SKM-1 treated with dmso at 0.1 percent for 144 hours (cell line): ENCODE data around the gene TTC16.

ENCODE experiments used
- DNase-seq: peaks from one replicate; lab custom pipeline; 2025; ENCODE audit not compliant: unreplicated experiment; lab: John Stamatoyannopoulos, UW

Gene TTC16

GRCh38 chr9:127767909-127768331, 52.0 kb downstream of the TTC16 start:
- no peak for DNase-seq

GRCh38 chr9:127768698-127769097, 52.8 kb downstream of the TTC16 start:
- DNase-seq = no peak

DNA sequence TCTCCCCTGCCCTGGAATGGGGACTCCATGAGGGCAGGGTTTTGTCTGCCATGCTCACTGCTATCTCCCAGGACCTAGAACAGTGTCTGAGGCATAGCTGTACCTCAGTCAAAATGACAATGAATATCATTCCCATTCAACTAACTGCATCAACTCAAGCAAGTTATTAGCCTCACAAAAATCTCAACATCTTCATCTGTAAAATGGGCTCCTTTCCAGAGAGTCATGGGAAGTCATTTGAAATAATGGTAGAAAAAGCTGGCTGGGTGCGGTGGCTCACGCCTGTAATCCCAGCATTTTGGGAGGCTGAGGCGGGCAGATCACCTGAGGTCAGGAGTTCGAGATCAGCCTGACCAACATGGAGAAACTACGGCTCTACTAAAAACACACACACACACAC, 53.2 kb downstream of the TTC16 start:
- DNase-seq = no peak

GRCh38 chr9:127769929-127770582, 54.2 kb downstream of the TTC16 start:
- no peak for DNase-seq

- no peak for DNase-seq
These were observed 54.7 kb downstream of the TTC16 start for GRCh38 chr9:127770583-127770904.

DNA sequence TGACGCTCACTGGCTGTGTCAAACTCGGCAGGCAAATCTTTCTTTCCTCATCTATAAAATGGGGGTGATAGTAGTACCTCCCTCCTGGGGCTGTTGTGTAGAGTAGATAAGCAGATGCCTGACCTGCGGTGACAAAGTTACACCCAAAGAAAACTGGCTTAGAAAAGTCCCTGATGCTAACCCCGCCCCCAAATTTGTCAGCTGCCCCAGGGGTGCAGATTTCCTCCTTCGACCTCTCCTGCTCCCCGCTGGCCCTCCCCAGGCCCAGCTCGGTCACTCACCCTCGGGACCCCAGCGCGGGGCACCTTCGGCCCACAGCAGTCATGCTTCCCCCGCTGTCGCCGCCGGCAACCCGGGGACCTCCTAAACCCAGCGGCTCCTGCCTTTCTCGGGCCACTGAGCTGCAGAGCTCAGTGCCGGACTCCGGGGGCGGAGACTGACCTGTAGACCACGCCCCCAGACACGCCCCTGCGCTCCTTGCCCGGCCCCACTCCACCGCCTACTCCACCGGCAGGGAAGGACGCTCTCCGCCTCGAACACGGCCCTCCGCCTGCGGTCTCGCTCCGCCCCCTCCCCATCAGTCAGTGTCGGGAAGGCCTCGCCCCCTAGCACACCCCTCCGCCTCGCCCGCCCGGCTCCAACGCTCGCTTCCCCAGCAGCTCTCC, 55.2 kb downstream of the TTC16 start:
- peak; percentile 97 for DNase-seq

- DNase-seq = no peak
These were observed 55.8 kb downstream of the TTC16 start for GRCh38 chr9:127771570-127772189.

- DNase-seq = no peak
These were observed 56.7 kb downstream of the TTC16 start for GRCh38 chr9:127772603-127773002.

GRCh38 chr9:127773272-127773671, 57.4 kb downstream of the TTC16 start:
- DNase-seq = peak; percentile 7

- no peak for DNase-seq
These were observed 58.1 kb downstream of the TTC16 start for GRCh38 chr9:127773981-127774380.

- DNase-seq = peak; percentile 77
These were observed 60.5 kb downstream of the TTC16 start for GRCh38 chr9:127776195-127776923.

DNA sequence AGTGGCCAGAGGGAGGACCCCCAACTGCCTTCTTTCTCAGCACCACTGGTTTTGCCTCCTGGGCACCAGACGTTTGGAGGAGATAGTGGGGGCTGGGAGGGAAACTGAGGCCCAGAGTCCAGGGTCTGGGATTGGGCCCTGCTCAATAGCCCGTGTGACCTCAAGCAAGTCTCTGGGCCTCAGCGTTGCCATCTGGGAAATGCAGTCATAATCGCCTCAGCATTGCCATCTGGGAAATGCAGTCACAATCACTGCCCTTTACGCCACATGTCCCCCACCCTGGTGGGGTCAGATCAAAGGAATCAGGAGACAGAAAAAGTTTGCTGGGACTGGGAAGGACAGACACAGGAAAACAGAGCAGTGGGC, 61.0 kb downstream of the TTC16 start:
- DNase-seq = no peak

GRCh38 chr9:127777368-127777980, 61.6 kb downstream of the TTC16 start:
- DNase-seq = no peak

GRCh38 chr9:127778280-127779135, 62.6 kb downstream of the TTC16 start, which contains the start of gene SH2D3C:
Gene SH2D3C, minus strand, starts transcription at chr9:127778666. Its CDS starts 39 bp downstream, at chr9:127778627.
- peak; percentile 49 for DNase-seq

DNA sequence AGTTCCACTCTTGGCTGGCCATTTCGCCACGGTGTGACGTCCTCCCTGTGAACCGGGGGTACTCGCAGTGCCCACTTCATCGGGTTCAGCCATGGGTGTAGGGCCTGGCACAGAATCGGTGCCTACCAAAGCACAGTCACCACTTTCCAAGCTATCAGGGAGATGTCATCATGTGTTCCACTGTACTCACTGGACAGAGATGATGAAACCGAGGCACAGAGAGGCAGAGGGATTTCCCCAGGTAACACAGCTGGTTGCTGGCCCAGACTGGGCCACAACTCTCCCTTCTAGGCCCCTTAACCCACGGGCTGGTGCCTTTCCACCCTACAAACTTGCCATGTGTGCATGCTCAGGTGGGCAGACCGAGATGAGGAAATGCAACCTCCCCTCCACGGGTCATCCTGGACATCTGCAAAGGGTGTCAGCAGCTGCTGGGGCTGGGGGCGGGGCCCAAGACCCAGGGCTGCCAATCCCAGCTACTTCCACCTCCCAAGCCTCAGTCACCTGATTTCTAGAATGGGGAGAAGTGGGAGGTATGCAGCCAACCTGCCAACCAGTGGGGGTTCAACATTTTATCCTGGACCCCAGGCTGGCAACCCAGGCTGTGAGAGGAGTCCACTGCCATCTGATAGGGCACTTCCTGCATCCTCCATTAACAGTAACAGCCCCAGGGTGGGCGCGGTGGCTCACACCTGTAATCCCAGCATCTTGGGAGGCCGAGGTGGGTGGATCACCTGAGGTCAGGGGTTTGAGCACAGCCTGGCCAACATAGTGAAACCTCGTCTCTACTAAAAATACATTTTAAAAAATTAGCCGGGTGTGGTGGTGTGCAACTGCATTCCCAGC, 63.5 kb downstream of the TTC16 start:
- DNase-seq = peak; percentile 31

DNA sequence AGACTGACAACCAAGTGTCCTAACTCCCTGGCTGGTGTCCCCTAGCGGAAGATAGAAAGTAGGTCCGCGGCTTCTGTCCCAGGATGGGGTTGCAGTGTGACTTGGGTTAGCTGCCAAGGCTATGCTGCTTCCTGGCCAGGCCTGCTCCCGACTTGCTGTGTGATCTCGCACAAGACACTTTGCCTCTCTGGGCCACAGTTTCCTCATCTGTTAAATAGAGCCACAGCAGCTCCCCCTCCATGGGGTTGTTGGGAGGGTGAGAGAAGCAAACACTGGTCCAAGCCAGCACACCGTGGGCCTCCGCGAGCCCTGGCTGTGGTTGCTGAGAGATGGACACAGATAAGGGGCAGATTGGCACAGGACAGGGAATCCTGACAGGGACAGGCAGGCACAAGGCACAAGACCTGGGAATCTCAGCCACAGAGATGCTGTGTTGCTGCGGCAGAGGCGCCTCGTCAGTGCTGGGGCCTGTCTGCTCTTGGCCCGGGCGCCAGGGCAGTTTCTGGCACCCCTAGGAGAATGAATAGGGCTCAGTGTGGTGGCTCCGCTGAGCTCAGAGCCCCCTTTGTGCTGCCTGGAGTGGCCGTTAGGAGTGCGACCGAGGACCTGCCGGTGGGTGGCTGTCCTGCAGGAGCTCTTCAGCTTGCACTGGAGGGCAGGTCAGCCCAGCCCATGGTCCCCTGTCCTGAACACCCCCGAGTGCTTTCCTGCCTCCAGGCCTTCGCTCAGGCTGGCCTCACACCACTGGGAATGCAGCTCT, 64.4 kb downstream of the TTC16 start:
- no peak for DNase-seq

- DNase-seq = peak; percentile 62
These were observed 65.0 kb downstream of the TTC16 start for GRCh38 chr9:127780909-127781308.
